Measurements from ENCODE around the gene ARID1B. TPM values are rescaled to one million over a fixed set of nuclear protein-coding genes. Genes with fewer than 3 reads are reported as not detected.

Gene ARID1B
- total RNA-seq, 1 experiment from 2014 or later = 60.3 TPM

DNA sequence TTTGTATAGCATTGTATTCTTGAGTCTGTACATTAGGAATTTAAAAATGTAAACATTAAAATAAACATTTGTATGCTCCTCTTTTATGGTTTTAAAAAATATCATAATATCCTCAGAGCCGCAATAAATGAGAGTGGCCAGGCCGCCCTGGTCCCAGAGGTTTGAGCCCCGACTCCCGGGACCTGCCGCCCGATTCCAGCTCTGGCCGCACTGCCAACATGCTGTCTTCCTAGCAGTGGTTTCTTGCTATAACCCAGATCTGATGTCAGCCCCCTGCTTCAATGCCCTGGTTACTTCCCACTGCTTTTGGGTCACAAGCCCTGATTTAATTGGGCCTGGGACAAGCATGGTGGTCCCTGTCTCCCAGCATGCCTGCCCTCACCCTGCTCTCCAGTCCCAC, 5.4 kb upstream of the ARID1B start:
- peak overlapping the region; percentile 15; the same call in 1 of the 2 replicates for H3K27ac Mint-ChIP-seq
- DNase-seq (ENCODE audit: low spot score) = no peak
- ATAC-seq = no peak
- CTCF ChIA-PET = no interaction called here
- H3K27me3 Mint-ChIP-seq (ENCODE audit: low read depth) = no peaks in the 10 kb centered on the region
- TF ChIP-seq GRHL2 (CRISPR knock-in tag; IDR thresholded peaks at IDR 0.05; ENCODE audit: insufficient replicate concordance, severe bottlenecking) (no peak), JAZF1 (CRISPR knock-in tag; IDR thresholded peaks at IDR 0.05) (no peak), MYBL2 (CRISPR knock-in tag; IDR thresholded peaks at IDR 0.05) (no peak), TEAD4 (CRISPR knock-in tag; IDR thresholded peaks at IDR 0.05) (no peak), ZNF121 (CRISPR knock-in tag; IDR thresholded peaks at IDR 0.05) (no peak), KAT7 (CRISPR knock-in tag; IDR thresholded peaks at IDR 0.05; ENCODE audit: borderline replicate concordance) (no peak), SMAD4 (CRISPR knock-in tag; IDR thresholded peaks at IDR 0.05) (no peak), ZNF138 (CRISPR knock-in tag; conservative IDR thresholded peaks at IDR 0.05) (no peak), ATF1 (CRISPR knock-in tag; IDR thresholded peaks at IDR 0.05) (no peak), RELA (CRISPR knock-in tag; IDR thresholded peaks at IDR 0.05; ENCODE audit: borderline replicate concordance) (no peak), ZNF232 (CRISPR knock-in tag; IDR thresholded peaks at IDR 0.05) (no peak), NR3C1 (CRISPR knock-in tag; conservative IDR thresholded peaks at IDR 0.05; ENCODE audit: low read depth) (no peak), FOXJ3 (CRISPR knock-in tag; IDR thresholded peaks at IDR 0.05; ENCODE audit: borderline replicate concordance) (no peak), TP53 (CRISPR knock-in tag; IDR thresholded peaks at IDR 0.05) (no peak)
- no peaks in the 10 kb centered on the region for H3K36me3 Mint-ChIP-seq
- POLR2A ChIA-PET = no interaction called here
- peaks cover 50% of the 10 kb centered on the region for H3K4me1 Mint-ChIP-seq
- H3K4me3 Mint-ChIP-seq = no peak overlapping the region
- H3K9me3 Mint-ChIP-seq = no peaks in the 10 kb centered on the region

DNA sequence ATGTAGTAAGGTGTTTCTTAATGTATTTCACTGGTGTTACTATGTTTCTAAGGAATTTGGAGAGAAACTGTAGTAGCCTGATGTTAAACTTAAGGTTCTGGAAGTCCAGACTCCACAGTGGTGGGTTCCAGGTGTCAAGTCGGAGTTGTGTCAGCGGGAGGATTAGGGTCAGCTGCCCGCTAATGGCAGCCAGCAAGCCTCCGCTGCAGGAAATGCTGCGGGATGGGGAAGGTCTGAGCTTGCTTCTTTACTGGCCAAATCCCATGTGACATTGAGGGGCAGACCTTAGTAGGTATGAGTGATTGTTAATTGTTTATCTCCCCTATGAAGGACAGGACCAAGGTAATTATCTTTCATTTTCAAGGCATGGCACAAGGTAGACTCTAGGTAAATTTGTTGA, 3.7 kb upstream of the ARID1B start:
- ATAC-seq (peak; percentile 22), DNase-seq (ENCODE audit: low spot score) (no peak)
- TF ChIP-seq, protein P1, sequence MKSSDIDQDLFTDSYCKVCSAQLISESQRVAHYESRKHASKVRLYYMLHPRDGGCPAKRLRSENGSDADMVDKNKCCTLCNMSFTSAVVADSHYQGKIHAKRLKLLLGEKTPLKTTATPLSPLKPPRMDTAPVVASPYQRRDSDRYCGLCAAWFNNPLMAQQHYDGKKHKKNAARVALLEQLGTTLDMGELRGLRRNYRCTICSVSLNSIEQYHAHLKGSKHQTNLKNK (CRISPR knock-in tag; IDR thresholded peaks at IDR 0.05) = no peak
- no peak for TF ChIP-seq ESRRA (CRISPR knock-in tag; IDR thresholded peaks at IDR 0.05; ENCODE audit: borderline replicate concordance)
- TF ChIP-seq, protein P2, sequence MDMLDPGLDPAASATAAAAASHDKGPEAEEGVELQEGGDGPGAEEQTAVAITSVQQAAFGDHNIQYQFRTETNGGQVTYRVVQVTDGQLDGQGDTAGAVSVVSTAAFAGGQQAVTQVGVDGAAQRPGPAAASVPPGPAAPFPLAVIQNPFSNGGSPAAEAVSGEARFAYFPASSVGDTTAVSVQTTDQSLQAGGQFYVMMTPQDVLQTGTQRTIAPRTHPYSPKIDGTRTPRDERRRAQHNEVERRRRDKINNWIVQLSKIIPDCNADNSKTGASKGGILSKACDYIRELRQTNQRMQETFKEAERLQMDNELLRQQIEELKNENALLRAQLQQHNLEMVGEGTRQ (CRISPR knock-in tag; IDR thresholded peaks at IDR 0.05) = peak; percentile 49
- TF ChIP-seq, protein P3, sequence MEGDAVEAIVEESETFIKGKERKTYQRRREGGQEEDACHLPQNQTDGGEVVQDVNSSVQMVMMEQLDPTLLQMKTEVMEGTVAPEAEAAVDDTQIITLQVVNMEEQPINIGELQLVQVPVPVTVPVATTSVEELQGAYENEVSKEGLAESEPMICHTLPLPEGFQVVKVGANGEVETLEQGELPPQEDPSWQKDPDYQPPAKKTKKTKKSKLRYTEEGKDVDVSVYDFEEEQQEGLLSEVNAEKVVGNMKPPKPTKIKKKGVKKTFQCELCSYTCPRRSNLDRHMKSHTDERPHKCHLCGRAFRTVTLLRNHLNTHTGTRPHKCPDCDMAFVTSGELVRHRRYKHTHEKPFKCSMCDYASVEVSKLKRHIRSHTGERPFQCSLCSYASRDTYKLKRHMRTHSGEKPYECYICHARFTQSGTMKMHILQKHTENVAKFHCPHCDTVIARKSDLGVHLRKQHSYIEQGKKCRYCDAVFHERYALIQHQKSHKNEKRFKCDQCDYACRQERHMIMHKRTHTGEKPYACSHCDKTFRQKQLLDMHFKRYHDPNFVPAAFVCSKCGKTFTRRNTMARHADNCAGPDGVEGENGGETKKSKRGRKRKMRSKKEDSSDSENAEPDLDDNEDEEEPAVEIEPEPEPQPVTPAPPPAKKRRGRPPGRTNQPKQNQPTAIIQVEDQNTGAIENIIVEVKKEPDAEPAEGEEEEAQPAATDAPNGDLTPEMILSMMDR (IDR thresholded peaks at IDR 0.05) = no peak
- Mint-ChIP-seq H3K27me3 (ENCODE audit: low read depth) (no peaks in the 10 kb centered on the region), H3K36me3 (no peaks in the 10 kb centered on the region), H3K9me3 (no peaks in the 10 kb centered on the region), H3K4me3 (no peak overlapping the region), H3K27ac (no peak overlapping the region), H3K4me1 (peaks cover 42% of the 10 kb centered on the region)
- ChIA-PET CTCF (no interaction called here), POLR2A (no interaction called here)

DNA sequence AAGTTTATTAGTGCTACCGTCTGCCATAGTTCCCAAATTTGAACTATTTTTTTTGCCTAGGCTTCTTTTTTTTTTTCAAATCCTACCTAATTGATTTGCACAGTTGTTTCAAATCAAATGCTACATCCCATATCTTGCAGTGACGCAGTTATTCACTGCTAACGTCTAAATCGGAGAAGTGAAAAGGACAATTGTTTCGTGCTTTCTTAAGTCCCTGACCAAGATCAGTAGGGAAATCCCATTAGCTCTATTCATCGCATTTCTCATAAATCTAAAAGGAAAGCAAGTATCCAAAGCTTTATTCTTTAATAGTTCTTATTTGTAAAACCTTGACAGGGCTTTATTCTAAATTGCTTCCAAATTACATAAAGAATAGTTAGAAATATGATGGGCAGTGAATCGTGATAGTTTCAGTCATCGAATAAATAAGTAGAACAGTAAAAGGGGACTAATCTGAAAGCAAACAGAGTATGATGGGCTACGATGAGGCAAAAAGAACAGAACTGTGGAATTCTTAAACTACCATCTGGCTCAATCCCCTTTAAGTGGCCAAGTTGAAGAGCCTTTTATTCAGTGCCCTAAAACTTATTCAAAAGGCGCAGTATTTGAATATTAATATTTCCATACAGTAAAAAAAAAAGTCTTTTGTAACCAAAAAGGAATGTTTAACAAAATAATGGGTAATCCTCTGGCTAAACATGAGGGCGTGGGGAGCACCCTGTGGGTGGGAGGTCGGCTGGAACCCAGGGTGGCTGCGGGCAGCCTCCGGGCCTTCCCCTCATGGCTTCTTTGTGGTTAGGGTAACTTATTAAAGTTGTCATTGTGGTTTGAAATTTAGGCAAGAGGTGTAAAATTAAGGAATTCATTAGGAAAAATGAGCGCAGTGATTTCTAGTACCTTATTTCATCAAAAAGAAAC, 3.0 kb upstream of the ARID1B start:
- no peak for DNase-seq (ENCODE audit: low spot score)
- Mint-ChIP-seq H3K4me1 (peaks cover 42% of the 10 kb centered on the region), H3K27ac (peak overlapping the region; percentile 96), H3K4me3 (peak overlapping the region; percentile 39), H3K9me3 (no peaks in the 10 kb centered on the region), H3K36me3 (no peaks in the 10 kb centered on the region), H3K27me3 (ENCODE audit: low read depth) (no peaks in the 10 kb centered on the region)
- no peak for TF ChIP-seq EMX1 (CRISPR knock-in tag; IDR thresholded peaks at IDR 0.05)
- TF ChIP-seq ZNF423 (CRISPR knock-in tag; IDR thresholded peaks at IDR 0.05) = peak; percentile 75
- no peak for ATAC-seq
- ChIA-PET CTCF (no interaction called here), POLR2A (no interaction called here)
